RWPE1 (cell line): ENCODE data around the gene NEK10.
"Not testable (repeated sequence)": the region's sequence is repeated elsewhere in the genome, so short reads cannot be mapped to it uniquely, and the experiment has no call there.

Experiments
- CTCF ChIA-PET: fragments of 350-600 bp; sonication (Branson Sonifier 250); formaldehyde crosslinking; extraction: SDS; loops from one replicate; lab custom pipeline; 2021; lab: Yijun Ruan, JAX
- POLR2A ChIA-PET: fragments of 400-600 bp; formaldehyde crosslinking; extraction: SDS; loops from one replicate; lab custom pipeline; 2020; ENCODE audit warnings: antibody characterized with exemption; ENCODE audit not compliant: low non-redundant PET; lab: Yijun Ruan, JAX
- DNase-seq: peaks from one replicate; pipeline ENCODE4 v3.0.0; 2012; ENCODE audit warnings: low spot score
- H3K27ac ChIP-seq: fragments of 450-650 bp; 2 replicates; pipeline ENCODE4 v1.5.1; 2017
- CTCF ChIP-seq: fragments of 450-650 bp; conservative IDR thresholded peaks from 2 replicates; pipeline ENCODE4 v1.5.1; 2017; ENCODE audit warnings: low read depth, mild to moderate bottlenecking

Gene NEK10

GRCh38 chr3:27368831-27369607 lies at the start of gene NEK10:
Gene NEK10, minus strand, starts transcription at chr3:27369383. Its CDS starts 16,501 bp downstream, at chr3:27352882.
- ChIA-PET CTCF (no interaction called here), POLR2A (no interaction called here)
- peak; percentile 96 for DNase-seq
- H3K27ac ChIP-seq: no peak within 1 kb of the TSS
- TF ChIP-seq CTCF: no peak

- no peak for DNase-seq
- ChIA-PET CTCF (interaction anchor here (0.6 kb wide), 1 partner anchor 308 kb away, joined by 3 read pairs; no protein-coding TSS in a partner anchor), POLR2A (no interaction called here)
- H3K27ac ChIP-seq: no peak overlapping the region
- TF ChIP-seq CTCF: no peak
These were observed 46.0 kb upstream of the NEK10 start for GRCh38 chr3:27415202-27415601.

GRCh38 chr3:27392950-27393679 lies 23.9 kb upstream of the NEK10 start:
- ChIA-PET CTCF (no interaction called here), POLR2A (no interaction called here)
- no peak for TF ChIP-seq CTCF
- no peak overlapping the region for H3K27ac ChIP-seq
- no peak for DNase-seq

GRCh38 chr3:27392414-27392813 lies 23.2 kb upstream of the NEK10 start:
- DNase-seq, CTCF ChIA-PET, H3K27ac ChIP-seq, POLR2A ChIA-PET: not testable (repeated sequence)

GRCh38 chr3:27391796-27392195 lies 22.6 kb upstream of the NEK10 start:
- DNase-seq: no peak
- POLR2A ChIA-PET: no interaction called here
- CTCF ChIA-PET: no interaction called here
- H3K27ac ChIP-seq: no peak overlapping the region
- TF ChIP-seq CTCF: no peak

GRCh38 chr3:27387625-27388024 lies 18.4 kb upstream of the NEK10 start:
- DNase-seq: no peak
- CTCF ChIA-PET: no interaction called here
- POLR2A ChIA-PET: no interaction called here
- H3K27ac ChIP-seq: no peak overlapping the region
- no peak for TF ChIP-seq CTCF

GRCh38 chr3:27385504-27385903 lies 16.3 kb upstream of the NEK10 start:
- ChIA-PET POLR2A (no interaction called here), CTCF (no interaction called here)
- no peak for DNase-seq
- H3K27ac ChIP-seq: no peak overlapping the region
- TF ChIP-seq CTCF: no peak
